SK-N-SH (cell line): Measurements from ENCODE around the gene MEIS2.

ENCODE experiments used
- MEF2A ChIP-seq: IDR thresholded peaks from 2 replicates; pipeline ENCODE4 v1.4.0; 2012; ENCODE audit warnings: low read depth, borderline replicate concordance
- POLR2AphosphoS5 ChIP-seq: IDR thresholded peaks from 2 replicates; pipeline ENCODE4 v1.6.1; 2012; ENCODE audit warnings: low read depth, low read length
- RAD21 ChIP-seq: IDR thresholded peaks from 2 replicates; pipeline ENCODE4 v1.6.1; 2012; ENCODE audit warnings: mild to moderate bottlenecking, low read length
- TF ChIP-seq, protein P1 (sequence below): fragments of 200-600 bp; sonication (generic); IDR thresholded peaks from 2 replicates; pipeline ENCODE4 v1.6.1; 2017; ENCODE audit warnings: antibody characterized with exemption, mild to moderate bottlenecking, moderate library complexity
- TF ChIP-seq, protein P2 (sequence below): fragments of 150-350 bp; IDR thresholded peaks from 2 replicates; pipeline ENCODE4 v1.6.1; 2017; ENCODE audit warnings: antibody characterized with exemption, low read length, low read depth, borderline replicate concordance
- TF ChIP-seq, protein P3 (sequence below): IDR thresholded peaks from 2 replicates; pipeline ENCODE4 v1.4.0; 2012; ENCODE audit warnings: low read depth

DNA sequence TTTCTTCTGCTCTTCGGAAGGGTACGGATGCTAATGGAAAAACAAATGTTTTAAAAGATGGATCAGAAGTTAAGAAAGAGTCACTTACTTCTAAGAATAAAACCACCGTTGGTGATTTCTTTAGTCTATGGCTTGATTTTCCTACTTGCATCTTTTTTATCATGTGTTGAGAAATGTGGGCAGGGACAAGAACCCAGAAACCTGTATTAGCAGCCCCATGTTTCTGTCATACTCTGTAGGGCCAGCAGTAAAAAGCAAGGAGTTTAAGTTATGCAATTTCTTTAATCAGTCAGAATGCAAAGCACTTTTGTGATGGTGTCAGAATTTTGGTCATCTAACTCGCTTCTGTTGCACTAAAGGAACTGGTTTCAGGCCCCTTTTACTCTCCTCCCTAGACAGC is 150.0 kb downstream of the MEIS2 start:
- TF ChIP-seq, protein P1, sequence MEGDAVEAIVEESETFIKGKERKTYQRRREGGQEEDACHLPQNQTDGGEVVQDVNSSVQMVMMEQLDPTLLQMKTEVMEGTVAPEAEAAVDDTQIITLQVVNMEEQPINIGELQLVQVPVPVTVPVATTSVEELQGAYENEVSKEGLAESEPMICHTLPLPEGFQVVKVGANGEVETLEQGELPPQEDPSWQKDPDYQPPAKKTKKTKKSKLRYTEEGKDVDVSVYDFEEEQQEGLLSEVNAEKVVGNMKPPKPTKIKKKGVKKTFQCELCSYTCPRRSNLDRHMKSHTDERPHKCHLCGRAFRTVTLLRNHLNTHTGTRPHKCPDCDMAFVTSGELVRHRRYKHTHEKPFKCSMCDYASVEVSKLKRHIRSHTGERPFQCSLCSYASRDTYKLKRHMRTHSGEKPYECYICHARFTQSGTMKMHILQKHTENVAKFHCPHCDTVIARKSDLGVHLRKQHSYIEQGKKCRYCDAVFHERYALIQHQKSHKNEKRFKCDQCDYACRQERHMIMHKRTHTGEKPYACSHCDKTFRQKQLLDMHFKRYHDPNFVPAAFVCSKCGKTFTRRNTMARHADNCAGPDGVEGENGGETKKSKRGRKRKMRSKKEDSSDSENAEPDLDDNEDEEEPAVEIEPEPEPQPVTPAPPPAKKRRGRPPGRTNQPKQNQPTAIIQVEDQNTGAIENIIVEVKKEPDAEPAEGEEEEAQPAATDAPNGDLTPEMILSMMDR, result no peak
- TF ChIP-seq, protein P2, sequence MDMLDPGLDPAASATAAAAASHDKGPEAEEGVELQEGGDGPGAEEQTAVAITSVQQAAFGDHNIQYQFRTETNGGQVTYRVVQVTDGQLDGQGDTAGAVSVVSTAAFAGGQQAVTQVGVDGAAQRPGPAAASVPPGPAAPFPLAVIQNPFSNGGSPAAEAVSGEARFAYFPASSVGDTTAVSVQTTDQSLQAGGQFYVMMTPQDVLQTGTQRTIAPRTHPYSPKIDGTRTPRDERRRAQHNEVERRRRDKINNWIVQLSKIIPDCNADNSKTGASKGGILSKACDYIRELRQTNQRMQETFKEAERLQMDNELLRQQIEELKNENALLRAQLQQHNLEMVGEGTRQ, result no peak
- TF ChIP-seq POLR2AphosphoS5, result no peak; the same call in 1 of the 2 replicates
- TF ChIP-seq, protein P3, sequence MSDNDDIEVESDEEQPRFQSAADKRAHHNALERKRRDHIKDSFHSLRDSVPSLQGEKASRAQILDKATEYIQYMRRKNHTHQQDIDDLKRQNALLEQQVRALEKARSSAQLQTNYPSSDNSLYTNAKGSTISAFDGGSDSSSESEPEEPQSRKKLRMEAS, result no peak
- no peak for TF ChIP-seq MEF2A
- no peak for TF ChIP-seq RAD21
